Ureter (tissue), 1 donor: ENCODE data around the gene CFAP298. TPM values are rescaled to one million over a fixed set of nuclear protein-coding genes. Genes with fewer than 3 reads are reported as not detected.

ENCODE experiments used
- DNase-seq: peaks from one replicate; pipeline ENCODE4 v3.0.0-alpha.2; 2020; ENCODE audit warnings: low spot score
- total RNA-seq: library from RNA; stranded (reverse); gene quantifications from one replicate; pipeline ENCODE4 v1.2.4, GENCODE V29; 2023
- donor health status: DM: yes; HTN: yes; CAD: no.

CFAP298 gene
- total RNA-seq, 1 donor from 2014 or later, result 39.6 TPM

DNA sequence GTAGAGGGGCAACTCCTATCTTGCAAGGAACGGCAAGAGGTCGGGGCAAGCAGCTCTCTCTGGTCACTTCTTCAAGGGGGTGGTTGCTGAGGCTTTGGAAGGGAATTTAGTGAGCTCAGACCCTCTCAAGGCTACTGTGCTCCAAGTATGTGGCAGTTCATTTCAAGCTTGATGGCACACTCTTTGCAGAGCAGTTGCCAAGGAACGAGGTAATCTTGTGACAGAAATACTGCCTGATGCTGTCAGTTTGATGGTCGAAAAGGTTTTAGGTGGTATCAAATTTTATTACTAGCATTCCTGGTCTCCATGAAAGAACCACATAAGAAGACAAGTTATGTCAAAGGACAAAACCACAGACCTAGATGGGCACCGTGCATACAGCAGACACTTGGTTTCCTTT, 13.1 kb downstream of the CFAP298 start:
- no peak for DNase-seq

DNA sequence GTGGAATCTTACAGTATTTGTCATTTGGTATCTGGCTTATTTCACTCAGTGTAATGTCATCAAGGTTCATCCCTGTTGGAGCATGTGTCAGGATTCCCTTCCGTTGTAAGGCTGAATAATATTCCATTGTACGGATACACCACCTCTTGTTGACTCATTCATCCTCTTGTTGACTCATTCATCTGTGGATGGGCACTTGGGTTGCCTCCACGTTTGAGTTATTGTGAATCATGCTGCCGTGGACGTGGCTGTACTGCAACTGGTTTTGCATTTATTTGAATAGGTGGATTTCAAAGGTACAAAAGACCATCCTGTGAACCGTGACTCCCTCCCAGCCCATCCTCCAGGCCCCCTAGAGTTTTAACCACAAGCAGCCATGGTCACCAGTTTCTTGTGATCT, 15.0 kb downstream of the CFAP298 start:
- DNase-seq, result no peak

DNA sequence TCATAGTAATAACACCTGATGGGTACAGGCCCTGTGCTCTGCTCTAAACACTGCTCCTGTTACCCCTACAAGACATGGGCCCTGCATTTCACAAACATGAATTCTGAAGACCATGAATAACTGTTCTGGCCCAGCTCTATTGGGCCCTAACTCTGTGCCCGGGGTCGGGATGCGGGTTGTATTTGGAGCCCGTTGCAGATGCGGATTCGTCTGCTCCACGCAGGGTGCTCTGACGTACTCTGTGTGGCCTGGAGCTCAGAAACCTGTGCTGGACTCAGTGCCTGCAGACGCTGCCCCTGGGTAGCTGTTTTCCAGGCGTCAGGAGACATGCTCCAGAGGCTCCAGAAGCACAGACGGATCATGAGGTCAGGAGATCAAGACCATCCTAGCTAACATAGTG, 16.7 kb downstream of the CFAP298 start:
- no peak for DNase-seq

DNA sequence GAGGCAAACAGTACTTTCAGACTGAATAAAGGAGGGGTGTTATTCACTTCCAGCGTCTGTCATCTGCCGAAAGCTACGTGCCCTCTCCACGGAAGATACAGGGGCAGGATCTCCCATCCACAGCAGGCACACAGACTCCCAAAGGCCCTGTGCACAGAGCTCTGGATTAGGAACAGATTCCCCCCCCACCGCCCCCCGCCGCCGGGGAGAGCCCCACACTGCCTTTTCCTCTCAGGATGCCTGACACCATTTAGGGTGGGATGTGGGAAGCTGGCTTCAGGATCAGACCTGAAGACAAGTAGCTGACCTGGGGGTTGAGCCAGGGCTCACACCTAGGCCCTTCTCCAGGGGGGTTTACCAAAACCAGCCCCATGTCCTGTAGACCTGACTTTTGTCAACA, 18.5 kb downstream of the CFAP298 start:
- DNase-seq, result no peak

DNA sequence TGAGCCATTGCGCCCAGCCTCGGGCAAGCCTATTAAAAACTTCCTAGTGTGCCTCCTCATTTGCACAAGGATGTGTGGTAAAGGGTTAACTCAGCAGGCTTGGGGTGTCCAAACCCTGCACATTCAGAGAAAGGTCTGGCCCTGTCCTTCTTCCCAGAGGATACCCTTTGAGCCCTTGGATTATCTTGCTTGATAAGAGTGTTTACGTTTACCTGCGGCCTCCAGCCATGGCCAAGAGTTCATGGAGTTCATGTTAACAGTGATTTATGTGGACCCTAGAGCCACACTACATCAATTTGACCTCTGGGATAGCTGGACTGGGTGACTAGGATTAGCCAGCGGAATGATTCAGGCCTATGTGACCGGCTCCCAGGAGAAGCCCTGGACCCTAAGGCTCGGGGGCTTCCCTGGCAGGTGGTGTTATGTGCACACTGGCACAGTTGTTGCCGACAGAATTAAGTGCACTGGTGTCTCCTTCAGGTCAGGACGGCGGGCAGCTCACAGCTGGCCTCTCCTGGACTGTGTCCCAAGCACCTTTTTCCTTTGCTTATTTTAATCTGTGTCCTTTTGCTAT, 19.2 kb downstream of the CFAP298 start:
- DNase-seq, result no peak

DNA sequence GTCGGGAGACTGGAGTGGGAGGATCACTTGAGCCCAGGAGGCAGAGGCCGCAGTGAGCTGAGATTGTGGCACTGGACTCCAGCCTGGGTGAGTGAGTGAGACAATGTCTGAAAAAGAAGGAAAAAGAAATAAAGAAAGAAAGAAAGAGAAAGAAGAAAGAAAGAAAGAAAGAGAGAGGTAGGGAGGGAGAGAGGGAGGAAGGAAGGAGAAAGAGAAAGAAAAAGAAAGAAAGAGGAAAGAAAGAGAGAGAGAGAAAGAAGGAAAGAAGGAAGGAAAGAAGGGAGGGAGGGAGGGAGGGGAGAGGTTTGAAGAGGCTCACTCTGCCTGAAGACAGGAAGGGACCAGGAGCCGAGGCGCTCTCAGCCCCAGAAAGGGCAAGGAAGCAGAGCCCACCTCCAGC, 22.0 kb downstream of the CFAP298 start:
- no peak for DNase-seq

DNA sequence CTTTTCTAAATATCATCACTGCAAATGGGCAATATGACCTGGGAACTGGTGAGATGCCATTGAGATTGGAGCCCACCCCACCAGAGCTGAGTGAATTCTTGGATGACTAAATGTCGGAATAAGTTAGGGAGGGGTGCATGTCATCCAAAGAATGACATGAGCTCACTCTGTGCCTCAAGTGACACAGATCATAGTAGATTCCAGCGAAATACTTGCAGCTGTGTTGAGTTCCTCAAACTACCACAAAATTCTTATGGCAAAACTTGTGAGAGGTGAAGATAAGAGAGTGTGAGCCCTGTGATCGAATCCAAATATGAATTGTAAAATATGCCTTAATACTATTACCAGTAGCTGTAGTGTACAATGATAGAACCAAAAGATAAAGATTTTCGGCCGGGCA, 24.5 kb downstream of the CFAP298 start:
- no peak for DNase-seq

- no peak for DNase-seq
Measured at GRCh38 chr21:32587120-32587519, 25.1 kb downstream of the CFAP298 start.

DNA sequence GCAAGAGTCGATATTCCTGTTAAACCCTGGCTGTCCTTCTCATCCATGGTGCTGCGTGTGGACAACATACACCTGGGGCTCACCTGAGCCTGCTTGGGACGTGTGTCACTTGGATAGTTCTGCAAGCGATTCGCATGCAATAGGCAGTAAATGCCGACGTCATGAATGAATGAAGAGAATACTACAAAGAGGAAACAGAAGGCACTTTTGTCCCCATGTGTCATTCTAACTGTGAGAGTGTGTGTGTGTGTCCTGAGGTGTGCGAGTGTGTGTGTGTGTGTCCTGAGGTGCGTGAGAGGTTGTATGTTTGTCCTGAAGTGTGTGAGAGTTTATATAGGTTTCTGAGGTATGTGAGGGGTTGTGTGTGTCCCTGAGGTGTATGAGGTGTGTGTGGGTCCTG, 26.2 kb downstream of the CFAP298 start:
- DNase-seq, result no peak

DNA sequence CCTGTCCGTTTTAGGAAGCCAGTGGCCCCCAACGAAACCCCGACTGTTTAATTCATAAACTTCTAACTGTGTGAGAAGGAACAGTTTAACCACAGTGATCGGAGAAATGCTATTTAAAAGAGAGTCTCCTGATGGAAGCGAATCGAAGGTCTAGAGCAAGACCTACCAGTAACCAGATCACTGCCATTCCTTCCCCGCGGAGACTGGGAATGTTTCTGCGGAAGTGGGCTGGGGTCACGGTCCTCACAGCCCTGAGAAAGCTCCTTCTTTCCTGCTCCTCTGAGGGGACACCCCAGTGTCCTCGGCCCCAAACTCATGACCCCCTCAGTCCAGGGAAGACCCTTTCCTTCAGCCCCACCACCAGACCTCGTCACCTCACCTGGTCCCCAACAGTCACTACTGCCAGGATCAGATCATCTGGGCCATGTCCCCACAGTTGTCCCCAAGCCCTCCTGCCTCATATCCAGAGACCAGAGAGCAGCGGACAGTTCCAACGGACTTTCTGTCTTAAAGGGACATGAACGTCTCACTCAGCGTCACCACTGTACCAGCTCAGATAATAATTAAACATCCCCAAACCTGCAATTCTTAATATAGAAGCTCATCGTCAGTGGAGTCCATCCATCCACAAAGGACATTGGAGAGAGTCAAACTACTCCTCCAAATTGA, 27.0 kb downstream of the CFAP298 start, which contains the start of gene TCP10L:
TCP10L (minus strand) TSS at position 482 of the 669 bp plus-strand sequence. CDS start 1,219 bp downstream, outside the sequence.
- no peak for DNase-seq

- no peak for DNase-seq
Measured at GRCh38 chr21:32584472-32584871, 27.7 kb downstream of the CFAP298 start.

GRCh38 chr21:32581732-32582131, 30.4 kb downstream of the CFAP298 start:
- no peak for DNase-seq

- no peak for DNase-seq
Measured at GRCh38 chr21:32580949-32581348, 31.2 kb downstream of the CFAP298 start.

GRCh38 chr21:32578107-32578691, 34.0 kb downstream of the CFAP298 start:
- no peak for DNase-seq

- no peak for DNase-seq
Measured at GRCh38 chr21:32576011-32576410, 36.2 kb downstream of the CFAP298 start.

DNA sequence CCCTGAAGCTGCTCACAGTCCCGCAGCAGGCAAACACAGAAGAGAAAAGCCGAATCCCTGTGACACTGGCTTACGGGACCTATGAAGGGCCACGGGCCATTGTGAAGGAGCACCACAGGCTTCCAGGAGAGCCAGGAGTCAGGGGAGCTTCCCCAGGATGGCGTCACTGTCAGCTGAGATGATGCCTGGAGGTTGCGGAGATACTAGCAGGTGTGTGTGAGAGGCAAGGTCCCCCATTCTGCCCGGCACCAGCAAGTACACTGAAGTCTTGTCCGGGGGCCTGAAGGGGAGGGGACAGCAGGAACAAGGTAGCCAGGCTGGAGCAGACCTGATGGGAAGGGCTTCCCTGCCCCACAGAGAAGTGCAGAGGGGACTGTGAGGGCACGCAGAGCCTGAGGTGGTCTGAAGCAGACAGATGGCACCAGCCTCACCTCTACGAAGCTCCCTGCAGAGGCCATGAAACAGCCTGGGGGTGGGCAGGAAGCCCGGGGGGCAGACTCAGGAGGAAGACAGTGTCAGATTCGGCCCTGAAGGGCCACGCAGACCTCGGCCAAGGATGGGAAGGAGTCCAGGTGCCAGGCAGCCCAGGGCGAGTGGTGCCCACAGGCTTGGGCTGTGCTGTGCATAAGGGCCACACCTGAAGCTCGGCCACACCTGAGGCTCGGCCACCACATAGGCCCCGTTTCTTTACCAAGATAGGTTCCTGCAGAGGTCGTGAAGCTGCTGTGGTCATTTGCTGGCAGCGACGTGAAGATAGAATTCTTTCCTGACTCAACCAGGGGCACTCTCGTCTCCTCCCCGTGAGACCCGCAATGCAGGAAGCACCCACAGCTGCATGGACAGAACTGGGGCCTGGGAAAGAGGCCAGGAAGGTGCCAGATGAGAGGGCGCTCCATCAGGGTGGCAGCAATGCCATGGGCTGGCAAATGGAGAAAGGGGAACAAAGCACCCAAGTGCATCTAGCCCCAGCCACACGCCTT, 36.9 kb downstream of the CFAP298 start:
- no peak for DNase-seq

DNA sequence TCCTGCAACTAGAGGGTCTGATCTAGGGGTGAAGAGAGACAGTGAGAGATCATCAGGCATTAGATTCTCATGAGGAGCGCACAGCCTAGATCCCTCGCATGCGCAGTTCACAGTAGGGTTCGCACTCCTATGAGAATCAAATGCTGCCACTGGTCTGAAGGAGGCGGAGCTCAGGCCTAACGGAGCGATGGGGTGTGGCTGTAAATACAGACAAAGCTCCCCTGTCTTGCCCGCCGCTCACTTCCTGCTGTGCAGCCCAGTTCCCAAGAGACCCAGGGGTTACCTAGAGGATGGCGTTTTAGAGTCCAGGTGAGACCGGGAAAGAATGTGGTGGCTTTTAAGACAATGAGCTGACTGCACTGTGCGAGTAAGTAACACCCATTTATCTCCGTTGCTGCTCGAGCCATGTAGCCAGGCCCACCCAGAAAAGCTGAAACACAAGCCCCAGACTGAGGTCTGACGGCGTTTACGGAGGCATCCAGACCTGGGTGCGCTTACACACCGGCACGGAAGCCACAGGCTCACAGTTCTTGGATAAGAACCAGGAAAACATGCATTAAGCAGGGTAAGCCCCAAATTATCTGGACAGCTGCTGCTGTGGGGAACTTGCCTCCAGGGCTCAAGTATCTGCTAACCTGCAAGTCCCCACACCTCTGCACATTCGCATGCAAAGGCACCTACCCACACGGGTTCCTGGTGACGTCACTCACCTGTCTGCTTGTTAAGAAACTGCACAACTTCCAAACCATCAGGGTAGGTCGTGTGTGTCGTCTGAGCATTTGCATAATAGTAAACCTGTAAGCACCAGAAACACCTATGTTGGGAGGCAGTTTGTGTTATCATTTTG, 39.4 kb downstream of the CFAP298 start:
- DNase-seq, result peak; percentile 43

DNA sequence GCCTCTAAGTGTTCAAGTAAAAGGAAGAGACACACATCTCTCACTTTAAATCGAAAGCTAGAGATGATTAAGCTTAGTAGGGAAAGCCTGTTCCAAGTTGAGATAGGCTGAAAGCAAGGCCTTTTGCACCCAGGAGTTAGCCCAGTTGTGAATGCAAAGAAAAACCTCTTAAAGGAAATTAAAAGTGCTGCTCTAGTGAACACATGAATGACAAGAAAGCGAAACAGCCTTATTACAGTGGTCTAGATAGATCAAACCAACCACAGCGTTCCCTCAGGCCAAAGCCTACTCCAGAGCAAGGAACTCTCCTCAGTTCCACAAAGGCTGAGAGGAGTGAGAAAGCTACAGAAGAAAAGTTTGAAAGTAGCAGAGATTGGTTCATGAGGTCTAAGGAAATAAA, 41.7 kb downstream of the CFAP298 start:
- peak; percentile 6 for DNase-seq

GRCh38 chr21:32569261-32570230, 42.6 kb downstream of the CFAP298 start:
- peak; percentile 77 for DNase-seq

DNA sequence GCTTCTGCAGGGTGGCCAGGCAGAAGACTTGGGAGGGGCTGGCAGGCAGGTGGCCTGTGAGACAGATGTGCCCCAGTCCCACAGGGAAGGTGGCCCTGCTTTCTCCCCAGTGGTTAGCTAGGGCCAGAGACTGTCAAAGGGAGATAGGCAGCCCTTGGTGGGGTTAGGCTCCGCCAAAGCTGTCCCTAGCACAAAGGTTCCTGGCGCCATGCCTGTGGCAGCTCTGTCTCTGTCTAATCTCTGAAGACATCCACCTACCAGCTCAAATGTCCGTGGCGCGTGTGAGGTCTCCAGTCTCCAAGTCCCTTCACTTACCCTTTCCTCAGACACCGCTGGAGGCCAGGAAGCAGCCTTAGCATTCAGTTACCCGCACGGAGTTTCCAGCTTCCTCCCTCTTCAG, 44.6 kb downstream of the CFAP298 start:
- no peak for DNase-seq
